ENCODE measurements around the gene TRAIP. TPM values are rescaled to one million over a fixed set of nuclear protein-coding genes. Genes with fewer than 3 reads are reported as not detected.

Gene TRAIP
- total RNA-seq, 6 donors from 2014 or later = 1.4 to 9.4 (median 3.5) TPM

GRCh38 chr3:49867871-49868321, 11.5 kb upstream of the TRAIP start:
- H3K4me1 ChIP-seq = peaks cover 10 to 12% (median 12%) of the 10 kb centered on the region in 4 donors
- ATAC-seq (ENCODE audit: low FRiP score in 2 of 2) (no peak), DNase-seq (no peak)
- no peak overlapping the region for H3K27ac ChIP-seq
- no peak for TF ChIP-seq EP300 (IDR thresholded peaks at IDR 0.05)
- TF ChIP-seq POLR2AphosphoS5 (IDR thresholded peaks at IDR 0.05) = no peak
- no peak for TF ChIP-seq CTCF (IDR thresholded peaks at IDR 0.05)
- TF ChIP-seq POLR2A (IDR thresholded peaks at IDR 0.05) = no peak
- peaks cover 2 to 21% (median 13%) of the 10 kb centered on the region in 4 donors for H3K27me3 ChIP-seq
- no peaks in the 10 kb centered on the region for H3K9me3 ChIP-seq
- no peaks in the 10 kb centered on the region for H3K36me3 ChIP-seq
- H3K4me3 ChIP-seq = no peak overlapping the region
- WGBS, 2 donors = 30% methylated on average over 5 to 7 of the region's 7 CpGs

- 67 to 93% methylated on average over 1 of the region's 1 CpG for WGBS, 2 donors
- ATAC-seq (ENCODE audit: low FRiP score in 2 of 2) (no peak), DNase-seq (no peak)
- H3K36me3 ChIP-seq = no peaks in the 10 kb centered on the region
- no peak overlapping the region for H3K4me3 ChIP-seq
- no peaks in the 10 kb centered on the region for H3K9me3 ChIP-seq
- H3K27me3 ChIP-seq = peaks cover 2 to 21% (median 13%) of the 10 kb centered on the region in 4 donors
- no peak for TF ChIP-seq POLR2A (IDR thresholded peaks at IDR 0.05)
- TF ChIP-seq POLR2AphosphoS5 (IDR thresholded peaks at IDR 0.05) = no peak
- TF ChIP-seq EP300 (IDR thresholded peaks at IDR 0.05) = no peak
- TF ChIP-seq CTCF (IDR thresholded peaks at IDR 0.05) = no peak
- peaks cover 10 to 12% (median 12%) of the 10 kb centered on the region in 4 donors for H3K4me1 ChIP-seq
- H3K27ac ChIP-seq = no peak overlapping the region
These were observed 11.0 kb upstream of the TRAIP start for GRCh38 chr3:49867400-49867799.

GRCh38 chr3:49865198-49865784, 8.9 kb upstream of the TRAIP start:
- H3K4me1 ChIP-seq = peaks cover 10 to 12% (median 12%) of the 10 kb centered on the region in 4 donors
- TF ChIP-seq POLR2A (IDR thresholded peaks at IDR 0.05) = no peak
- no peak for TF ChIP-seq CTCF (IDR thresholded peaks at IDR 0.05)
- no peak for TF ChIP-seq POLR2AphosphoS5 (IDR thresholded peaks at IDR 0.05)
- peaks cover 2 to 21% (median 13%) of the 10 kb centered on the region in 4 donors for H3K27me3 ChIP-seq
- H3K27ac ChIP-seq = no peak overlapping the region
- ATAC-seq (ENCODE audit: low FRiP score in 2 of 2) (no peak), DNase-seq (no peak)
- H3K9me3 ChIP-seq = no peaks in the 10 kb centered on the region
- 36 to 52% methylated on average over 5 to 7 of the region's 7 CpGs for whole genome bisulfite sequencing, 2 donors
- no peaks in the 10 kb centered on the region for H3K36me3 ChIP-seq
- no peak overlapping the region for H3K4me3 ChIP-seq

- Histone ChIP-seq H3K9me3 (no peaks in the 10 kb centered on the region), H3K36me3 (no peaks in the 10 kb centered on the region), H3K27ac (no peak overlapping the region), H3K4me3 (no peak overlapping the region), H3K27me3 (peaks cover 2 to 15% (median 9%) of the 10 kb centered on the region in 4 donors), H3K4me1 (peaks cover 6 to 7% (median 7%) of the 10 kb centered on the region in 4 donors)
- WGBS, 2 donors = 59% methylated on average over 5 of the region's 5 CpGs; no CpG with 5 or more reads in 1 of the 2 donors
- ATAC-seq (ENCODE audit: low FRiP score in 2 of 2) = no peak
- TF ChIP-seq EP300 (IDR thresholded peaks at IDR 0.05) (no peak), POLR2A (IDR thresholded peaks at IDR 0.05) (no peak), CTCF (IDR thresholded peaks at IDR 0.05) (no peak), POLR2AphosphoS5 (IDR thresholded peaks at IDR 0.05) (no peak)
- no peak for DNase-seq
These were observed 8.1 kb upstream of the TRAIP start for GRCh38 chr3:49864505-49864904.
